ENCODE results near the gene DZIP3.
A peak's percentile ranks its signal among the peaks of the same experiment; 100 is the strongest.

The DZIP3 gene

GRCh38 chr3:108661699-108662098, 72.2 kb downstream of the DZIP3 start:
- peak overlapping the region; percentile 37 for H3K4me2 ChIP-seq (ENCODE audit: low read depth, low read length, poor library complexity, severe bottlenecking)
- no peaks in the 10 kb centered on the region for H3K9me3 ChIP-seq (ENCODE audit: insufficient read depth, low read depth, low read length)
- no peaks in the 10 kb centered on the region for H4K20me1 ChIP-seq (ENCODE audit: insufficient read depth, low read length, poor library complexity, severe bottlenecking)
- no peaks in the 10 kb centered on the region for H3K27me3 ChIP-seq (ENCODE audit: insufficient read depth, low read length, poor library complexity, severe bottlenecking)
- peaks cover 7% of the 10 kb centered on the region for H3K4me1 ChIP-seq (ENCODE audit: insufficient read depth, low read length, poor library complexity, severe bottlenecking)
- H3K9me2 ChIP-seq (replicated peaks; ENCODE audit: low read depth, low read length): no peaks in the 10 kb centered on the region
- H3K4me3 ChIP-seq (ENCODE audit: low read length, poor library complexity, severe bottlenecking): peak overlapping the region; percentile 41
- H3K9ac ChIP-seq (ENCODE audit: low read depth, low read length, poor library complexity, severe bottlenecking): no peak overlapping the region
- no peak overlapping the region for H2AFZ ChIP-seq (ENCODE audit: low read length)
- H3K36me3 ChIP-seq (ENCODE audit: insufficient read depth, low read length): no peaks in the 10 kb centered on the region
- H3F3A ChIP-seq (ENCODE audit: low read depth): no peaks in the 10 kb centered on the region
- TF ChIP-seq CTCF (conservative IDR thresholded peaks at IDR 0.05; ENCODE audit: low read length) (no peak), EZH2phosphoT487 (IDR thresholded peaks at IDR 0.05; ENCODE audit: borderline replicate concordance) (no peak)
- no peaks in the 10 kb centered on the region for H3K79me2 ChIP-seq (ENCODE audit: insufficient read depth, low read length)

GRCh38 chr3:108662142-108662738, 72.7 kb downstream of the DZIP3 start:
- TF ChIP-seq EZH2phosphoT487 (IDR thresholded peaks at IDR 0.05; ENCODE audit: borderline replicate concordance): no peak
- peak; percentile 90 for TF ChIP-seq CTCF (conservative IDR thresholded peaks at IDR 0.05; ENCODE audit: low read length)
- H3K9ac ChIP-seq (ENCODE audit: low read depth, low read length, poor library complexity, severe bottlenecking): no peak overlapping the region
- H4K20me1 ChIP-seq (ENCODE audit: insufficient read depth, low read length, poor library complexity, severe bottlenecking): no peaks in the 10 kb centered on the region
- no peaks in the 10 kb centered on the region for H3K9me2 ChIP-seq (replicated peaks; ENCODE audit: low read depth, low read length)
- no peaks in the 10 kb centered on the region for H3K36me3 ChIP-seq (ENCODE audit: insufficient read depth, low read length)
- H3F3A ChIP-seq (ENCODE audit: low read depth): no peaks in the 10 kb centered on the region
- H3K4me2 ChIP-seq (ENCODE audit: low read depth, low read length, poor library complexity, severe bottlenecking): peak overlapping the region; percentile 37
- H3K9me3 ChIP-seq (ENCODE audit: insufficient read depth, low read depth, low read length): no peaks in the 10 kb centered on the region
- no peaks in the 10 kb centered on the region for H3K27me3 ChIP-seq (ENCODE audit: insufficient read depth, low read length, poor library complexity, severe bottlenecking)
- H3K4me3 ChIP-seq (ENCODE audit: low read length, poor library complexity, severe bottlenecking): peak overlapping the region; percentile 41
- H2AFZ ChIP-seq (ENCODE audit: low read length): no peak overlapping the region
- H3K79me2 ChIP-seq (ENCODE audit: insufficient read depth, low read length): no peaks in the 10 kb centered on the region
- H3K4me1 ChIP-seq (ENCODE audit: insufficient read depth, low read length, poor library complexity, severe bottlenecking): peaks cover 12% of the 10 kb centered on the region

GRCh38 chr3:108664266-108664665, 74.7 kb downstream of the DZIP3 start:
- no peak overlapping the region for H2AFZ ChIP-seq (ENCODE audit: low read length)
- no peaks in the 10 kb centered on the region for H3F3A ChIP-seq (ENCODE audit: low read depth)
- TF ChIP-seq EZH2phosphoT487 (IDR thresholded peaks at IDR 0.05; ENCODE audit: borderline replicate concordance) (no peak), CTCF (conservative IDR thresholded peaks at IDR 0.05; ENCODE audit: low read length) (0 out of 2 replicates have a peak, but pooled peaks have one; percentile 22)
- H3K79me2 ChIP-seq (ENCODE audit: insufficient read depth, low read length): no peaks in the 10 kb centered on the region
- peaks cover 16% of the 10 kb centered on the region for H3K4me1 ChIP-seq (ENCODE audit: insufficient read depth, low read length, poor library complexity, severe bottlenecking)
- H3K9me2 ChIP-seq (replicated peaks; ENCODE audit: low read depth, low read length): no peaks in the 10 kb centered on the region
- no peak overlapping the region for H3K4me2 ChIP-seq (ENCODE audit: low read depth, low read length, poor library complexity, severe bottlenecking)
- no peak overlapping the region for H3K4me3 ChIP-seq (ENCODE audit: low read length, poor library complexity, severe bottlenecking)
- no peaks in the 10 kb centered on the region for H3K36me3 ChIP-seq (ENCODE audit: insufficient read depth, low read length)
- H3K9ac ChIP-seq (ENCODE audit: low read depth, low read length, poor library complexity, severe bottlenecking): no peak overlapping the region
- H4K20me1 ChIP-seq (ENCODE audit: insufficient read depth, low read length, poor library complexity, severe bottlenecking): no peaks in the 10 kb centered on the region
- H3K9me3 ChIP-seq (ENCODE audit: insufficient read depth, low read depth, low read length): no peaks in the 10 kb centered on the region
- H3K27me3 ChIP-seq (ENCODE audit: insufficient read depth, low read length, poor library complexity, severe bottlenecking): no peaks in the 10 kb centered on the region

Measured in Loucy (cell line).